Measurements from ENCODE around the gene PRCP.

The PRCP gene

GRCh38 chr11:82859750-82860149 lies 40.5 kb downstream of the PRCP start:
- no peak for DNase-seq
- no peak overlapping the region for H3K9ac ChIP-seq (ENCODE audit: low read length)
- H3K4me2 ChIP-seq (ENCODE audit: low read length, poor library complexity, severe bottlenecking), result no peak overlapping the region
- no peak overlapping the region for H4K91ac ChIP-seq (ENCODE audit: low read length)
- peaks cover 2% of the 10 kb centered on the region for H3K4me1 ChIP-seq (ENCODE audit: control insufficient read depth, insufficient read depth, low read depth, low read length)
- H3K79me1 ChIP-seq (replicated peaks; ENCODE audit: low read length, poor library complexity, severe bottlenecking), result peaks cover 5% of the 10 kb centered on the region
- no peak overlapping the region for H2BK5ac ChIP-seq (ENCODE audit: low read depth, low read length, poor library complexity, severe bottlenecking)
- H3K4ac ChIP-seq (ENCODE audit: low read depth in 1 of 2, low read length in 2 of 2), result no peak overlapping the region
- H3K23ac ChIP-seq (ENCODE audit: low read length in 2 of 2), result no peak overlapping the region
- H3K9me3 ChIP-seq (ENCODE audit: control insufficient read depth, low read length), result no peaks in the 10 kb centered on the region
- H3K14ac ChIP-seq (ENCODE audit: low read length in 2 of 2), result no peak overlapping the region
- no peak overlapping the region for H4K8ac ChIP-seq (ENCODE audit: low read length)
- no peak overlapping the region for H2AK5ac ChIP-seq (ENCODE audit: low read length, severe bottlenecking)
- no peak overlapping the region for H2BK15ac ChIP-seq (ENCODE audit: low read depth, poor library complexity, severe bottlenecking)
- H3K4me3 ChIP-seq (ENCODE audit: insufficient read depth in 1 of 2, low read depth in 1 of 2, low read length in 2 of 2), result no peak overlapping the region
- H3K27ac ChIP-seq (ENCODE audit: low read length, poor library complexity, severe bottlenecking), result no peak overlapping the region
- H2AFZ ChIP-seq (ENCODE audit: low read depth, low read length), result no peak overlapping the region
- H3K18ac ChIP-seq (ENCODE audit: low read depth in 1 of 2, low read length in 2 of 2), result no peak overlapping the region
- no peaks in the 10 kb centered on the region for H3K36me3 ChIP-seq (ENCODE audit: control insufficient read depth in 1 of 2, insufficient read depth in 2 of 2, low read depth in 1 of 2, low read length in 2 of 2)
- no peak overlapping the region for H2BK12ac ChIP-seq (ENCODE audit: low read length in 2 of 2)
- H3K27me3 ChIP-seq (ENCODE audit: control insufficient read depth in 1 of 2, insufficient read depth in 1 of 2, low read length in 2 of 2), result no peaks in the 10 kb centered on the region
- 88% methylated on average over 1 of the region's 2 CpGs for WGBS
- no peak overlapping the region for H2BK120ac ChIP-seq (ENCODE audit: low read depth, low read length)

- H2BK15ac ChIP-seq (ENCODE audit: low read depth, poor library complexity, severe bottlenecking), result no peak overlapping the region
- H2BK5ac ChIP-seq (ENCODE audit: low read depth, low read length, poor library complexity, severe bottlenecking), result peak overlapping the region; percentile 11
- H3K27ac ChIP-seq (ENCODE audit: low read length, poor library complexity, severe bottlenecking), result peak overlapping the region; percentile 96
- no peak overlapping the region for H3K4ac ChIP-seq (ENCODE audit: low read depth in 1 of 2, low read length in 2 of 2)
- peak overlapping the region in 1 of 2 experiments; percentile 1 for H3K4me3 ChIP-seq (ENCODE audit: insufficient read depth in 1 of 2, low read depth in 1 of 2, low read length in 2 of 2)
- H2AK5ac ChIP-seq (ENCODE audit: low read length, severe bottlenecking), result peak overlapping the region; percentile 8
- H3K9ac ChIP-seq (ENCODE audit: low read length), result peak overlapping the region; percentile 73
- H2BK120ac ChIP-seq (ENCODE audit: low read depth, low read length), result no peak overlapping the region
- peak; percentile 31 for DNase-seq
- H3K23ac ChIP-seq (ENCODE audit: low read length in 2 of 2), result no peak overlapping the region
- peaks cover 5% of the 10 kb centered on the region for H3K79me1 ChIP-seq (replicated peaks; ENCODE audit: low read length, poor library complexity, severe bottlenecking)
- H3K18ac ChIP-seq (ENCODE audit: low read depth in 1 of 2, low read length in 2 of 2), result peak overlapping the region; percentile 11 to 18
- no peak overlapping the region for H4K91ac ChIP-seq (ENCODE audit: low read length)
- H4K8ac ChIP-seq (ENCODE audit: low read length), result peak overlapping the region; percentile 19
- H3K14ac ChIP-seq (ENCODE audit: low read length in 2 of 2), result no peak overlapping the region
- no peak overlapping the region for H3K4me2 ChIP-seq (ENCODE audit: low read length, poor library complexity, severe bottlenecking)
- peak overlapping the region in 1 of 2 experiments; percentile 28 for H2BK12ac ChIP-seq (ENCODE audit: low read length in 2 of 2)
- H3K9me3 ChIP-seq (ENCODE audit: control insufficient read depth, low read length), result no peaks in the 10 kb centered on the region
- WGBS, result 0% methylated on average over 1 of the region's 1 CpG
- H2AFZ ChIP-seq (ENCODE audit: low read depth, low read length), result no peak overlapping the region
- H3K27me3 ChIP-seq (ENCODE audit: control insufficient read depth in 1 of 2, insufficient read depth in 1 of 2, low read length in 2 of 2), result no peaks in the 10 kb centered on the region
- H3K4me1 ChIP-seq (ENCODE audit: control insufficient read depth, insufficient read depth, low read depth, low read length), result peaks cover 2% of the 10 kb centered on the region
- H3K36me3 ChIP-seq (ENCODE audit: control insufficient read depth in 1 of 2, insufficient read depth in 2 of 2, low read depth in 1 of 2, low read length in 2 of 2), result no peaks in the 10 kb centered on the region
Observed at GRCh38 chr11:82858556-82859091, 41.6 kb downstream of the PRCP start.

- no peak overlapping the region for H4K91ac ChIP-seq (ENCODE audit: low read length)
- 100% methylated on average over 1 of the region's 2 CpGs for WGBS
Observed at GRCh38 chr11:82858133-82858532, 42.1 kb downstream of the PRCP start.

GRCh38 chr11:82857145-82857544 lies 43.1 kb downstream of the PRCP start:
- no peak overlapping the region for H3K4me2 ChIP-seq (ENCODE audit: low read length, poor library complexity, severe bottlenecking)
- H3K27ac ChIP-seq (ENCODE audit: low read length, poor library complexity, severe bottlenecking), result no peak overlapping the region
- H4K8ac ChIP-seq (ENCODE audit: low read length), result no peak overlapping the region
- no peak overlapping the region for H3K14ac ChIP-seq (ENCODE audit: low read length in 2 of 2)
- H3K9ac ChIP-seq (ENCODE audit: low read length), result no peak overlapping the region
- H3K9me3 ChIP-seq (ENCODE audit: control insufficient read depth, low read length), result no peaks in the 10 kb centered on the region
- H3K23ac ChIP-seq (ENCODE audit: low read length in 2 of 2), result no peak overlapping the region
- H3K36me3 ChIP-seq (ENCODE audit: control insufficient read depth in 1 of 2, insufficient read depth in 2 of 2, low read depth in 1 of 2, low read length in 2 of 2), result no peaks in the 10 kb centered on the region
- H3K4me1 ChIP-seq (ENCODE audit: control insufficient read depth, insufficient read depth, low read depth, low read length), result peaks cover 2% of the 10 kb centered on the region
- H2BK12ac ChIP-seq (ENCODE audit: low read length in 2 of 2), result no peak overlapping the region
- H3K4ac ChIP-seq (ENCODE audit: low read depth in 1 of 2, low read length in 2 of 2), result no peak overlapping the region
- no peak overlapping the region for H2BK5ac ChIP-seq (ENCODE audit: low read depth, low read length, poor library complexity, severe bottlenecking)
- no peak for DNase-seq
- WGBS, result 100% methylated on average over 2 of the region's 2 CpGs
- H3K4me3 ChIP-seq (ENCODE audit: insufficient read depth in 1 of 2, low read depth in 1 of 2, low read length in 2 of 2), result no peak overlapping the region
- no peak overlapping the region for H2AFZ ChIP-seq (ENCODE audit: low read depth, low read length)
- no peaks in the 10 kb centered on the region for H3K27me3 ChIP-seq (ENCODE audit: control insufficient read depth in 1 of 2, insufficient read depth in 1 of 2, low read length in 2 of 2)
- no peak overlapping the region for H2BK15ac ChIP-seq (ENCODE audit: low read depth, poor library complexity, severe bottlenecking)
- H3K79me1 ChIP-seq (replicated peaks; ENCODE audit: low read length, poor library complexity, severe bottlenecking), result peaks cover 3% of the 10 kb centered on the region
- H2BK120ac ChIP-seq (ENCODE audit: low read depth, low read length), result no peak overlapping the region
- H2AK5ac ChIP-seq (ENCODE audit: low read length, severe bottlenecking), result no peak overlapping the region
- H3K18ac ChIP-seq (ENCODE audit: low read depth in 1 of 2, low read length in 2 of 2), result no peak overlapping the region
- H4K91ac ChIP-seq (ENCODE audit: low read length), result no peak overlapping the region

More at GRCh38 chr11:82858133-82858532, 42.1 kb downstream of the PRCP start:
- peaks cover 2% of the 10 kb centered on the region for H3K4me1 ChIP-seq (ENCODE audit: control insufficient read depth, insufficient read depth, low read depth, low read length)
- peak overlapping the region; percentile 8 for H2AK5ac ChIP-seq (ENCODE audit: low read length, severe bottlenecking)
- H3K14ac ChIP-seq (ENCODE audit: low read length in 2 of 2), result no peak overlapping the region
- H2BK12ac ChIP-seq (ENCODE audit: low read length in 2 of 2), result peak overlapping the region in 1 of 2 experiments; percentile 28
- H3K4me2 ChIP-seq (ENCODE audit: low read length, poor library complexity, severe bottlenecking), result no peak overlapping the region
- H2BK5ac ChIP-seq (ENCODE audit: low read depth, low read length, poor library complexity, severe bottlenecking), result peak overlapping the region; percentile 11
- no peak overlapping the region for H2AFZ ChIP-seq (ENCODE audit: low read depth, low read length)
- peak overlapping the region; percentile 96 for H3K27ac ChIP-seq (ENCODE audit: low read length, poor library complexity, severe bottlenecking)
- peak overlapping the region; percentile 19 for H4K8ac ChIP-seq (ENCODE audit: low read length)
- H3K4ac ChIP-seq (ENCODE audit: low read depth in 1 of 2, low read length in 2 of 2), result no peak overlapping the region
- peak overlapping the region; percentile 11 to 18 for H3K18ac ChIP-seq (ENCODE audit: low read depth in 1 of 2, low read length in 2 of 2)
- H3K9me3 ChIP-seq (ENCODE audit: control insufficient read depth, low read length), result no peaks in the 10 kb centered on the region
- H2BK120ac ChIP-seq (ENCODE audit: low read depth, low read length), result no peak overlapping the region
- peak overlapping the region in 1 of 2 experiments; percentile 1 for H3K4me3 ChIP-seq (ENCODE audit: insufficient read depth in 1 of 2, low read depth in 1 of 2, low read length in 2 of 2)
- H3K23ac ChIP-seq (ENCODE audit: low read length in 2 of 2), result no peak overlapping the region
- H2BK15ac ChIP-seq (ENCODE audit: low read depth, poor library complexity, severe bottlenecking), result no peak overlapping the region
- no peaks in the 10 kb centered on the region for H3K27me3 ChIP-seq (ENCODE audit: control insufficient read depth in 1 of 2, insufficient read depth in 1 of 2, low read length in 2 of 2)
- peaks cover 5% of the 10 kb centered on the region for H3K79me1 ChIP-seq (replicated peaks; ENCODE audit: low read length, poor library complexity, severe bottlenecking)
- no peak for DNase-seq
- peak overlapping the region; percentile 73 for H3K9ac ChIP-seq (ENCODE audit: low read length)
- H3K36me3 ChIP-seq (ENCODE audit: control insufficient read depth in 1 of 2, insufficient read depth in 2 of 2, low read depth in 1 of 2, low read length in 2 of 2), result no peaks in the 10 kb centered on the region
